ENCODE measurements around the gene RASGRP3. TPM values are rescaled to one million over a fixed set of nuclear protein-coding genes. Genes with fewer than 3 reads are reported as not detected.

RASGRP3 gene
- total RNA-seq, 4 donors from 2014 or later: 2.6 to 42.7 (median 8.6) TPM

- intact Hi-C loops (cut with DNase I; ENCODE audit: low total_unique reads): no loop called here
- H3K4me1 ChIP-seq: no peaks in the 10 kb centered on the region
- no peaks in the 10 kb centered on the region for H3K9me3 ChIP-seq
- H3K27me3 ChIP-seq: no peaks in the 10 kb centered on the region
- no peak for DNase-seq
- H3K4me3 ChIP-seq: no peak overlapping the region
- TF ChIP-seq CTCF (IDR thresholded peaks at IDR 0.05): no peak
- no peak for TF ChIP-seq POLR2A (IDR thresholded peaks at IDR 0.05)
- no peaks in the 10 kb centered on the region for H3K36me3 ChIP-seq
- H3K27ac ChIP-seq: no peak overlapping the region
Measured at GRCh38 chr2:33528441-33528950, 52.0 kb downstream of the RASGRP3 start.

GRCh38 chr2:33529771-33530481 is 53.5 kb downstream of the RASGRP3 start:
- H3K27me3 ChIP-seq: no peaks in the 10 kb centered on the region
- H3K9me3 ChIP-seq: no peaks in the 10 kb centered on the region
- TF ChIP-seq CTCF (IDR thresholded peaks at IDR 0.05): no peak
- no peak for TF ChIP-seq POLR2A (IDR thresholded peaks at IDR 0.05)
- intact Hi-C loops (cut with DNase I; ENCODE audit: low total_unique reads): no loop called here
- H3K36me3 ChIP-seq: no peaks in the 10 kb centered on the region
- H3K4me1 ChIP-seq: no peaks in the 10 kb centered on the region
- no peak for DNase-seq
- H3K4me3 ChIP-seq: no peak overlapping the region
- no peak overlapping the region for H3K27ac ChIP-seq

GRCh38 chr2:33530690-33531548 is 54.5 kb downstream of the RASGRP3 start:
- H3K27me3 ChIP-seq: no peaks in the 10 kb centered on the region
- no peaks in the 10 kb centered on the region for H3K36me3 ChIP-seq
- intact Hi-C loops (cut with DNase I; ENCODE audit: low total_unique reads): no loop called here
- no peaks in the 10 kb centered on the region for H3K9me3 ChIP-seq
- H3K4me3 ChIP-seq: no peak overlapping the region
- no peak for DNase-seq
- TF ChIP-seq CTCF (IDR thresholded peaks at IDR 0.05) (no peak), POLR2A (IDR thresholded peaks at IDR 0.05) (no peak)
- no peaks in the 10 kb centered on the region for H3K4me1 ChIP-seq
- no peak overlapping the region for H3K27ac ChIP-seq

GRCh38 chr2:33531549-33532059 is 55.2 kb downstream of the RASGRP3 start:
- H3K4me1 ChIP-seq: no peaks in the 10 kb centered on the region
- no peaks in the 10 kb centered on the region for H3K36me3 ChIP-seq
- H3K27ac ChIP-seq: no peak overlapping the region
- no peaks in the 10 kb centered on the region for H3K9me3 ChIP-seq
- DNase-seq: no peak
- H3K27me3 ChIP-seq: no peaks in the 10 kb centered on the region
- intact Hi-C loops (cut with DNase I; ENCODE audit: low total_unique reads): no loop called here
- no peak overlapping the region for H3K4me3 ChIP-seq
- TF ChIP-seq CTCF (IDR thresholded peaks at IDR 0.05) (no peak), POLR2A (IDR thresholded peaks at IDR 0.05) (no peak)

- Histone ChIP-seq H3K36me3 (no peaks in the 10 kb centered on the region), H3K27ac (no peak overlapping the region), H3K4me1 (no peaks in the 10 kb centered on the region), H3K4me3 (no peak overlapping the region), H3K27me3 (no peaks in the 10 kb centered on the region), H3K9me3 (no peaks in the 10 kb centered on the region)
- intact Hi-C loops (cut with DNase I; ENCODE audit: low total_unique reads): no loop called here
- TF ChIP-seq CTCF (IDR thresholded peaks at IDR 0.05) (no peak), POLR2A (IDR thresholded peaks at IDR 0.05) (no peak)
- DNase-seq: no peak
Measured at GRCh38 chr2:33532146-33532545, 55.7 kb downstream of the RASGRP3 start.

Data from uterus (tissue), 4 donors.